Fibroblast of mammary gland (primary cell): ENCODE results near the gene RTTN.

Source experiments
- DNase-seq: peaks from one replicate; pipeline ENCODE4 v3.0.0-alpha.2; 2010; ENCODE audit warnings: low read depth
- H3K4me3 ChIP-seq: 2 replicates; pipeline ENCODE4 v1.5.1; 2011; ENCODE audit warnings: low read depth, mild to moderate bottlenecking, low read length, moderate library complexity; ENCODE audit not compliant: control insufficient read depth
- CTCF ChIP-seq: conservative IDR thresholded peaks from 2 replicates; pipeline ENCODE4 v1.5.1; 2011; ENCODE audit warnings: low read depth, low read length, inconsistent platforms; ENCODE audit not compliant: control insufficient read depth, insufficient read depth

RTTN gene

GRCh38 chr18:70200286-70200685 is 5.2 kb downstream of the RTTN start:
- no peak for DNase-seq
- no peak overlapping the region for H3K4me3 ChIP-seq
- no peak for TF ChIP-seq CTCF

GRCh38 chr18:70197844-70198243 is 7.6 kb downstream of the RTTN start:
- DNase-seq = no peak
- no peak overlapping the region for H3K4me3 ChIP-seq
- TF ChIP-seq CTCF = no peak

GRCh38 chr18:70197026-70197425 is 8.5 kb downstream of the RTTN start:
- no peak overlapping the region for H3K4me3 ChIP-seq
- no peak for TF ChIP-seq CTCF
- DNase-seq = peak; percentile 19

GRCh38 chr18:70195852-70196434 is 9.5 kb downstream of the RTTN start:
- peak; percentile 91 for TF ChIP-seq CTCF
- DNase-seq = peak; percentile 70
- H3K4me3 ChIP-seq = no peak overlapping the region

- no peak for TF ChIP-seq CTCF
- no peak for DNase-seq
- H3K4me3 ChIP-seq = no peak overlapping the region
Measured at GRCh38 chr18:70195014-70195614, 10.4 kb downstream of the RTTN start.

- TF ChIP-seq CTCF = no peak
- no peak for DNase-seq
Measured at GRCh38 chr18:70194227-70194890, 11.1 kb downstream of the RTTN start.

More at GRCh38 chr18:70194227-70194890, 11.1 kb downstream of the RTTN start:
- no peak overlapping the region for H3K4me3 ChIP-seq
